ENCODE results near the gene SCTR. TPM values are rescaled to one million over a fixed set of nuclear protein-coding genes. Genes with fewer than 3 reads are reported as not detected.
A peak's percentile ranks its signal among the peaks of the same experiment; 100 is the strongest.

Gene SCTR
- total and polyA plus RNA-seq, 2 of the 13 experiments (the other 11 are each of a cell fraction or from before 2014, with no cell fraction given): not detected

- TF ChIP-seq TOE1 (CRISPR knock-in tag; IDR thresholded peaks at IDR 0.05): no peak
- TF ChIP-seq HNF4A (CRISPR knock-in tag; IDR thresholded peaks at IDR 0.05): no peak
- no peak for TF ChIP-seq KLF6 (CRISPR knock-in tag; IDR thresholded peaks at IDR 0.05)
- no peak for TF ChIP-seq KDM3A (CRISPR knock-in tag; IDR thresholded peaks at IDR 0.05; ENCODE audit: low read depth)
- no peak for TF ChIP-seq MXD3 (CRISPR knock-in tag; IDR thresholded peaks at IDR 0.05)
- no peak for TF ChIP-seq TFE3 (CRISPR knock-in tag; IDR thresholded peaks at IDR 0.05)
- TF ChIP-seq ZNF44 (CRISPR knock-in tag; IDR thresholded peaks at IDR 0.05): no peak
- peak; percentile 48; the same call in 1 of the 2 replicates for TF ChIP-seq ZBTB4 (CRISPR knock-in tag; IDR thresholded peaks at IDR 0.05; ENCODE audit: borderline replicate concordance)
- no peak for TF ChIP-seq ZNF331 (CRISPR knock-in tag; IDR thresholded peaks at IDR 0.05)
- no peak for TF ChIP-seq TEAD2 (CRISPR knock-in tag; IDR thresholded peaks at IDR 0.05)
- no peak for TF ChIP-seq HDAC2 (CRISPR knock-in tag; IDR thresholded peaks at IDR 0.05)
- TF ChIP-seq ZNF773 (CRISPR knock-in tag; IDR thresholded peaks at IDR 0.05; ENCODE audit: borderline replicate concordance): no peak
- TF ChIP-seq ZNF101 (CRISPR knock-in tag; IDR thresholded peaks at IDR 0.05; ENCODE audit: borderline replicate concordance, low read depth): no peak
- TF ChIP-seq AGO1 (IDR thresholded peaks at IDR 0.05; ENCODE audit: low read depth, low read length, poor library complexity, severe bottlenecking): no peak
- TF ChIP-seq HOXD1 (CRISPR knock-in tag; IDR thresholded peaks at IDR 0.05): no peak
- no peak for TF ChIP-seq ZNF646 (CRISPR knock-in tag; IDR thresholded peaks at IDR 0.05)
Measured at GRCh38 chr2:119424284-119425118, 99.8 kb downstream of the SCTR start (continued).
